CD14-positive monocyte (primary cell): ENCODE measurements around the gene STON2. TPM values are rescaled to one million over a fixed set of nuclear protein-coding genes. Genes with fewer than 3 reads are reported as not detected.

ENCODE experiments used
- DNase-seq, 3 donors: peaks; one replicate each; pipeline ENCODE4 v3.0.0-alpha.2; 2011 to 2022
- H2AFZ ChIP-seq: 2 replicates; pipeline ENCODE4 v1.6.0; 2012; ENCODE audit warnings: mild to moderate bottlenecking, low read depth, low read length, inconsistent platforms; ENCODE audit not compliant: insufficient read depth, poor library complexity, severe bottlenecking
- H3K27ac ChIP-seq, 2 donors: 1 replicate in 1 of 2; 2 replicates in 1 of 2; pipeline ENCODE4 v1.5.1; 2012 to 2013; ENCODE audit warnings: low read length in 2 of 2, control low read depth in 1 of 2, inconsistent platforms in 1 of 2, low read depth in 1 of 2, mild to moderate bottlenecking in 1 of 2
- H3K27me3 ChIP-seq, 2 donors: one replicate each; pipeline versions ENCODE4 v1.6.0 to v1.6.1; 2011 to 2013; ENCODE audit warnings: low read length in 2 of 2; ENCODE audit not compliant: control insufficient read depth in 2 of 2, insufficient read depth in 2 of 2
- H3K36me3 ChIP-seq, 2 donors: replicated peaks in 1 of 2; 1 replicate in 1 of 2; 2 replicates in 1 of 2; pipeline versions ENCODE4 v1.5.1 to v1.6.1; 2012 to 2013; ENCODE audit warnings: low read length in 2 of 2, control low read depth in 1 of 2, inconsistent platforms in 1 of 2, mild to moderate bottlenecking in 1 of 2; ENCODE audit not compliant: insufficient read depth in 2 of 2, control insufficient read depth in 1 of 2
- H3K4me1 ChIP-seq, 2 donors: 1 replicate in 1 of 2; 2 replicates in 1 of 2; pipeline versions ENCODE4 v1.5.1 to v1.6.1; 2012 to 2013; ENCODE audit warnings: low read length in 2 of 2, control low read depth in 1 of 2, inconsistent platforms in 1 of 2, mild to moderate bottlenecking in 1 of 2, moderate library complexity in 1 of 2; ENCODE audit not compliant: insufficient read depth in 2 of 2, control insufficient read depth in 1 of 2
- H3K4me2 ChIP-seq: replicated peaks from 2 replicates; pipeline ENCODE3; 2012; ENCODE audit warnings: low read length, moderate library complexity, mild to moderate bottlenecking; ENCODE audit not compliant: poor library complexity, severe bottlenecking; ENCODE audit errors: extremely low read depth
- H3K4me3 ChIP-seq, 3 experiments: fragments of 200-600 bp in 1 of 3; sonication (generic) in 1 of 3; replicated peaks in 1 of 3; 1 replicate in 2 of 3; 2 replicates in 1 of 3; pipeline ENCODE4 v1.5.1; 2011 to 2013; ENCODE audit warnings: low read length in 3 of 3, mild to moderate bottlenecking in 3 of 3, control low read depth in 2 of 3, low read depth in 2 of 3, inconsistent platforms in 1 of 3, moderate library complexity in 1 of 3
- H3K79me2 ChIP-seq: 2 replicates; pipeline ENCODE4 v1.6.0; 2012; ENCODE audit warnings: mild to moderate bottlenecking, control low read depth, inconsistent platforms, low read length, moderate library complexity; ENCODE audit not compliant: insufficient read depth
- H3K9ac ChIP-seq: 2 replicates; pipeline ENCODE4 v1.6.0; 2017; ENCODE audit warnings: low read length, mild to moderate bottlenecking; ENCODE audit not compliant: insufficient read depth, poor library complexity, severe bottlenecking
- H3K9me3 ChIP-seq, 2 donors: replicated peaks in 1 of 2; 1 replicate in 1 of 2; 2 replicates in 1 of 2; pipeline versions ENCODE4 v1.5.1 to v1.6.1; 2012 to 2013; ENCODE audit warnings: low read length in 2 of 2, control low read depth in 1 of 2; ENCODE audit not compliant: control insufficient read depth in 1 of 2, insufficient read depth in 1 of 2
- H4K20me1 ChIP-seq: 2 replicates; pipeline ENCODE4 v1.6.0; 2012; ENCODE audit warnings: mild to moderate bottlenecking, low read length, control low read depth, moderate library complexity; ENCODE audit not compliant: insufficient read depth
- H3K27ac Mint-ChIP-seq, 7 donors: one replicate each; pipeline ENCODE4 v1.8.0; 2020; ENCODE audit warnings: mild to moderate bottlenecking in 7 of 7, mixed read lengths in 7 of 7, moderate library complexity in 6 of 7, inconsistent platforms in 2 of 7
- H3K27me3 Mint-ChIP-seq, 3 donors: one replicate each; pipeline ENCODE4 v1.8.0; 2021 to 2022; ENCODE audit warnings: low read depth in 3 of 3, mild to moderate bottlenecking in 3 of 3, mixed read lengths in 3 of 3, moderate library complexity in 3 of 3, inconsistent platforms in 1 of 3
- H3K36me3 Mint-ChIP-seq, 2 donors: one replicate each; pipeline ENCODE4 v1.8.0; 2020; ENCODE audit warnings: mixed read lengths in 2 of 2, inconsistent platforms in 1 of 2, mild to moderate bottlenecking in 1 of 2
- H3K4me1 Mint-ChIP-seq: one replicate; pipeline ENCODE4 v1.8.0; 2020; ENCODE audit warnings: mild to moderate bottlenecking, mixed read lengths
- H3K4me3 Mint-ChIP-seq, 2 donors: one replicate each; pipeline ENCODE4 v1.8.0; 2020; ENCODE audit warnings: mild to moderate bottlenecking in 2 of 2, mixed read lengths in 2 of 2, moderate library complexity in 1 of 2
- H3K9me3 Mint-ChIP-seq, 7 donors: one replicate each; pipeline ENCODE4 v1.8.0; 2020 to 2022; ENCODE audit warnings: mixed read lengths in 7 of 7, mild to moderate bottlenecking in 6 of 7, moderate library complexity in 6 of 7, inconsistent platforms in 2 of 7
- WGBS: methylation state at CpG from one replicate; pipeline ENCODE4 v1.1.5; 2013; ENCODE audit warnings: missing lambda C conversion rate; ENCODE audit not compliant: insufficient coverage; 5-methylcytosine and 5-hydroxymethylcytosine counted together
- intact Hi-C, 2 donors: fragments of 100-400 bp; cut with micrococcal nuclease; formaldehyde crosslinking; loops; one replicate each; pipeline versions ENCODE4 v1.15.0 to v1.15.1; 2023
- polyA plus RNA-seq, 3 donors: library from polyadenylated mRNA; depleted of rRNA in 1 of 3; unstranded in 2 of 3; stranded (reverse) in 1 of 3; fragments of 300-500 nt in 2 of 3; fragments of >200 nt in 1 of 3; fragmentation: Illumina TruSeq in 2 of 3; gene quantifications; 1 replicate in 2 of 3; 2 replicates in 1 of 3; pipeline ENCODE4 v1.2.3, GENCODE V29; 2012 to 2021
- TF ChIP-seq, protein P1 (sequence below): fragments of 200-600 bp; IDR thresholded peaks from one replicate; pipeline ENCODE4 v1.8.0; 2022; ENCODE audit warnings: antibody characterized with exemption, mild to moderate bottlenecking

STON2 gene
- polyA plus RNA-seq, 3 donors = 1.6 to 3.2 (median 2.1) TPM

GRCh38 chr14:81331229-81332021, 68.7 kb downstream of the STON2 start:
- Mint-ChIP-seq H3K36me3 (peaks cover 0 to 2% of the 10 kb centered on the region in 2 donors), H3K4me1 (peaks cover 5% of the 10 kb centered on the region), H3K27ac (no peak overlapping the region), H3K4me3 (no peak overlapping the region), H3K27me3 (peaks cover 0 to 2% (median 1%) of the 10 kb centered on the region in 3 donors), H3K9me3 (peaks cover 0 to 2% (median 0%) of the 10 kb centered on the region in 7 donors)
- H3K4me3 ChIP-seq = no peak overlapping the region
- 100% methylated on average over 2 of the region's 4 CpGs for WGBS
- no peaks in the 10 kb centered on the region for H3K79me2 ChIP-seq
- H3K27ac ChIP-seq = no peak overlapping the region
- no peak overlapping the region for H2AFZ ChIP-seq
- no peaks in the 10 kb centered on the region for H3K4me1 ChIP-seq
- no peaks in the 10 kb centered on the region for H3K27me3 ChIP-seq
- TF ChIP-seq, protein P1, sequence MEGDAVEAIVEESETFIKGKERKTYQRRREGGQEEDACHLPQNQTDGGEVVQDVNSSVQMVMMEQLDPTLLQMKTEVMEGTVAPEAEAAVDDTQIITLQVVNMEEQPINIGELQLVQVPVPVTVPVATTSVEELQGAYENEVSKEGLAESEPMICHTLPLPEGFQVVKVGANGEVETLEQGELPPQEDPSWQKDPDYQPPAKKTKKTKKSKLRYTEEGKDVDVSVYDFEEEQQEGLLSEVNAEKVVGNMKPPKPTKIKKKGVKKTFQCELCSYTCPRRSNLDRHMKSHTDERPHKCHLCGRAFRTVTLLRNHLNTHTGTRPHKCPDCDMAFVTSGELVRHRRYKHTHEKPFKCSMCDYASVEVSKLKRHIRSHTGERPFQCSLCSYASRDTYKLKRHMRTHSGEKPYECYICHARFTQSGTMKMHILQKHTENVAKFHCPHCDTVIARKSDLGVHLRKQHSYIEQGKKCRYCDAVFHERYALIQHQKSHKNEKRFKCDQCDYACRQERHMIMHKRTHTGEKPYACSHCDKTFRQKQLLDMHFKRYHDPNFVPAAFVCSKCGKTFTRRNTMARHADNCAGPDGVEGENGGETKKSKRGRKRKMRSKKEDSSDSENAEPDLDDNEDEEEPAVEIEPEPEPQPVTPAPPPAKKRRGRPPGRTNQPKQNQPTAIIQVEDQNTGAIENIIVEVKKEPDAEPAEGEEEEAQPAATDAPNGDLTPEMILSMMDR = no peak
- DNase-seq = no peak
- H3K36me3 ChIP-seq = no peaks in the 10 kb centered on the region
- H3K4me2 ChIP-seq = no peak overlapping the region
- no peak overlapping the region for H3K9ac ChIP-seq
- no peaks in the 10 kb centered on the region for H3K9me3 ChIP-seq
- intact Hi-C loops = no loop called here
- no peaks in the 10 kb centered on the region for H4K20me1 ChIP-seq

GRCh38 chr14:81330619-81331122, 69.5 kb downstream of the STON2 start:
- H3K4me1 Mint-ChIP-seq = peaks cover 5% of the 10 kb centered on the region
- no peaks in the 10 kb centered on the region for H3K4me1 ChIP-seq
- no peak overlapping the region for H3K4me3 Mint-ChIP-seq
- TF ChIP-seq, protein P1 = no peak
- H3K4me2 ChIP-seq = no peak overlapping the region
- H3K9ac ChIP-seq = no peak overlapping the region
- no peaks in the 10 kb centered on the region for H3K36me3 ChIP-seq
- no peak overlapping the region for H3K27ac ChIP-seq
- H3K27me3 ChIP-seq = no peaks in the 10 kb centered on the region
- no peak overlapping the region for H3K27ac Mint-ChIP-seq
- WGBS = no CpG with 5 or more reads among the region's 3 CpGs
- no peak for DNase-seq
- no peaks in the 10 kb centered on the region for H3K9me3 ChIP-seq
- no peak overlapping the region for H3K4me3 ChIP-seq
- H3K27me3 Mint-ChIP-seq = peaks cover 0 to 2% (median 1%) of the 10 kb centered on the region in 3 donors
- no peak overlapping the region for H2AFZ ChIP-seq
- intact Hi-C loops = no loop called here
- H3K36me3 Mint-ChIP-seq = peaks cover 0 to 2% of the 10 kb centered on the region in 2 donors
- H3K9me3 Mint-ChIP-seq = peaks cover 0 to 2% (median 0%) of the 10 kb centered on the region in 7 donors
- H4K20me1 ChIP-seq = no peaks in the 10 kb centered on the region
- H3K79me2 ChIP-seq = no peaks in the 10 kb centered on the region
